HG03571 (cell line): Measurements from ENCODE around the gene PPP2R3B.
"Not testable (repeated sequence)": the region's sequence is repeated elsewhere in the genome, so short reads cannot be mapped to it uniquely, and the experiment has no call there.

ENCODE experiments used
- ATAC-seq: cut with Tn5 transposase; IDR thresholded peaks from one replicate; pipeline ENCODE4 v1.9.1; 2021; ENCODE audit not compliant: unreplicated experiment

PPP2R3B gene

GRCh38 chrX:305781-306613 is 80.7 kb downstream of the PPP2R3B start:
- not testable (repeated sequence) for ATAC-seq

- ATAC-seq, result no peak
Measured at GRCh38 chrX:302975-303374, 83.7 kb downstream of the PPP2R3B start.

DNA sequence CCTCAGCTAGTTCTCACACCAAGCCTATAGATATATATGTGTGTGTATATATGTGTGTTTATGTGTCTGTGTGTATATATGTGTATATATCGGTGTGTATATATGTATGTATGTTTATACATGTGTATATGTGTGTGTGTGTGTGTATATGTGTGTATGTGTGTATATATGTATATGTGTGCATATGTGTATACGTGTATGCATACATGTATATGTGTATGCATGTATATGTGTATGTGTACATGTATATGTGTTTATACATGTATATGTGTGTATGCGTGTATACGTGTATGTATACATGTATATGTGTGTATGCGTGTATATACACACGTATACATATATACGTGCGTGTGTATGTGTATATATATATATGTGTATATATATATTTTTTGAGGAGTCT is 86.4 kb downstream of the PPP2R3B start:
- no peak for ATAC-seq

DNA sequence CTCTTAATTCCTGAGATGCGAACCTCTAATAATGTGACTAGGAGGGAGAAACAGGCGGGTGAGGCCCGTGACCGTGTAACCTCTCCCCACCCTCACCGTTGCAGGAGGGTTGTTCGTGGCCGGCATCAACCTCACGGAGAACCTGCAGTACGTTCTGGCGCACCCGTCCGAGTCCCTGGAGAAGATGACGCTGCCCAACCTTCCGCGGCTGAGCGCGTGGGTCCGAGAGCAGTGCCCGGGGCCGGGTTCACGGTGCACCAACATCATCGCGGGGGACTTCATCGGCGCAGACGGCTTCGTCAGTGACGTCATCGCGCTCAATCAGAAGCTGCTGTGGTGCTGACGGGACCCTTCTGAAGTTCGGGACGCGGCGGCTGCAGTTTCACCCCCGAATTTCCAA is 87.7 kb downstream of the PPP2R3B start:
- ATAC-seq, result no peak

DNA sequence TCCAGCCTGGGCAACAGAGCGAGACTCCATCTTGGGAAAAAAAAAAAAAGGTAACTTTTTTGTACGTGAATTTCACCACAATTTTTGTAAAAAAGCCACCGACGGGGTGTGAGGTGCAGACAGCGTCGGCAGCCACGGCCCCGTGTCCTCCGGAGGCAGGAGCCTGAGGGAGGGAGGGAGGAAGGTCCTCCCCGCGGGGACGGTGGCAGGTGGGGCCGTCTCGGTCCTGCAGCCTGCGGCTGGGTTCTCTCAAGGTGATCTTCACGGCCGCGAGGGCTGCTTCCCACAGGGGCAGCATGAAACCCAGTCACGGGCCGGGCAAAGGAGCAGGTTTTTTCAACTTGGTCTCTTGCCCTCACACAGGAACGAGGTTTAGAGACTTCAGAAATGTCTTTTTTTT is 91.6 kb downstream of the PPP2R3B start:
- no peak for ATAC-seq

GRCh38 chrX:292900-293897 is 93.5 kb downstream of the PPP2R3B start:
- ATAC-seq, result no peak

GRCh38 chrX:291411-291901 is 95.3 kb downstream of the PPP2R3B start:
- ATAC-seq, result no peak

DNA sequence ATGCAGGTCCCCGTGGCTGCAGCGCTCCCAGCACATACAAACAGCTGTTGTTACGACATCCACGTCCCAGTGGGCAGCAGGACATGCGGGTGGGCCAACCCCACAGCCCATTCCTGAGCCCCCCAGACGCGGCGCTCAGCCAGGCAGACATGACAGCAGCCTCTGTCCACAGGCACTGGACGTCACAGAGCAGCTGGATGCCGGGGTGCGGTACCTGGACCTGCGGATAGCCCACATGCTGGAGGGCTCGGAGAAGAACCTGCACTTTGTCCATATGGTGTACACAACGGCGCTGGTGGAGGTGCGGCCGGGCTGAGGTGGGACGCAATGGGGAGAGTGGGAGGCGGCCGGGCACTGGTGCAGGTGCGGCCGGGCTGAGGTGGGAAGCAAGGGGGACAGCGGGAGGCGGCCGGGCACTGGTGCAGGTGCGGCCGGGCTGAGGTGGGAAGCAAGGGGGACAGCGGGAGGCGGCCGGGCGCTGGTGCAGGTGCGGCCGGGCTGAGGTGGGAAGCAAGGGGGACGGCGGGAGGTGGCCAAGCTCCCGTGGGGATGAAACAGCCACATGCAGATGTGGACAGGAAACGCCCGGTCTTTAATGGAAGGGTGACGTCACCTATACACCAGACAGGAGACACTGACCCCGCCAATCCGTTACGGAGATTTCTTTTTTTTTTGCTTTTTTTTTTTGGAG is 96.1 kb downstream of the PPP2R3B start:
- ATAC-seq, result no peak

DNA sequence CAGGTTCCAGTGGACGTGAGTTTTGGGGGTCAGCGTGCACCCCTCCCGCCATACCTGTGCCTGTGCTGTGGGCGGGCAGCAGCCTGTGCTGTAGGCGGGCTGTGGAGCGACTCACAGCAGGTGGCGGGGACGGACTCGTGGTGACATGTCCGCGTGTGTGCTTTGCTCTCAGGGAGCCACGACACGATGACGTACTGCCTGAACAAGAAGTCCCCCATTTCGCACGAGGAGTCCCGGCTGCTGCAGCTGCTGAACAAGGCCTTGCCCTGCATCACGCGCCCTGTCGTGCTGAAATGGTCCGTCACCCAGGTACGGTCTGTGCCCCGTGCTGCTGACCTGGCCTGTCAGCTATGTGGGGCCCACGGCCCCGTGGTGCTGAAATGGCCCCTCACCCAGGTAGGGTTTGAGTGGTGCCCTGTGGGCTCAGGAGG is 98.1 kb downstream of the PPP2R3B start:
- ATAC-seq, result no peak

- ATAC-seq, result no peak
Measured at GRCh38 chrX:287670-288069, 99.0 kb downstream of the PPP2R3B start.

GRCh38 chrX:285076-285677 is 101.5 kb downstream of the PPP2R3B start:
- ATAC-seq, result no peak
